Uterus (tissue), 4 donors: ENCODE results near the gene ADAMTS12. TPM values are rescaled to one million over a fixed set of nuclear protein-coding genes. Genes with fewer than 3 reads are reported as not detected.

ENCODE experiments used
- DNase-seq, 2 donors: peaks; one replicate each; pipeline ENCODE4 v3.0.0-alpha.2; 2019 to 2020
- H3K27ac ChIP-seq, 2 donors: fragments of 200-600 bp; sonication (generic); 1 replicate in 1 of 2; 2 replicates in 1 of 2; pipeline ENCODE4 v1.5.1; 2016 to 2018
- H3K27me3 ChIP-seq, 2 donors: fragments of 200-600 bp; sonication (generic); one replicate each; pipeline ENCODE4 v1.5.1; 2018 to 2019; ENCODE audit warnings: control low read depth in 1 of 2
- H3K36me3 ChIP-seq, 2 donors: fragments of 200-600 bp; sonication (generic); one replicate each; pipeline ENCODE4 v1.5.1; 2019; ENCODE audit warnings: control low read depth in 1 of 2
- H3K4me1 ChIP-seq, 2 donors: fragments of 200-600 bp; sonication (generic); one replicate each; pipeline ENCODE4 v1.5.1; 2018 to 2019; ENCODE audit warnings: control low read depth in 1 of 2
- H3K4me3 ChIP-seq, 2 donors: fragments of 200-600 bp; sonication (generic); 1 replicate in 1 of 2; 2 replicates in 1 of 2; pipeline ENCODE4 v1.5.1; 2018 to 2019; ENCODE audit warnings: mild to moderate bottlenecking in 1 of 2
- H3K9me3 ChIP-seq, 2 donors: fragments of 200-600 bp; sonication (generic); one replicate each; pipeline ENCODE4 v1.5.1; 2019; ENCODE audit warnings: control low read depth in 1 of 2
- POLR2A ChIP-seq, 2 donors: fragments of 450-650 bp; IDR thresholded peaks; one replicate each; pipeline ENCODE4 v1.6.1; 2016; ENCODE audit warnings: antibody characterized with exemption in 2 of 2, mild to moderate bottlenecking in 1 of 2, moderate library complexity in 1 of 2
- intact Hi-C: fragments of 100-400 bp; cut with DNase I; formaldehyde crosslinking; loops from one replicate; pipeline ENCODE4 v1.15.1; 2023; ENCODE audit warnings: low total_unique reads
- total RNA-seq, 4 donors: library from RNA; depleted of rRNA in 3 of 4; stranded (reverse); fragments of >200 nt in 3 of 4; gene quantifications; one replicate each; pipeline versions ENCODE4 v1.1.0 to v1.2.4, GENCODE V29; 2014 to 2023
- TF ChIP-seq, protein P1 (sequence below), 4 experiments: fragments of 200-600 bp in 2 of 4; fragments of 450-650 bp in 2 of 4; sonication (generic) in 2 of 4; IDR thresholded peaks; one replicate each; pipeline ENCODE4 v1.5.1; 2016 to 2019; ENCODE audit warnings: antibody characterized with exemption in 4 of 4, mild to moderate bottlenecking in 2 of 4, moderate library complexity in 1 of 4
- donor health status: DM: yes; HTN: yes; CAD: no.

ADAMTS12 gene
- total RNA-seq, 4 donors from 2014 or later = 0.51 to 37.5 (median 15.6) TPM

DNA sequence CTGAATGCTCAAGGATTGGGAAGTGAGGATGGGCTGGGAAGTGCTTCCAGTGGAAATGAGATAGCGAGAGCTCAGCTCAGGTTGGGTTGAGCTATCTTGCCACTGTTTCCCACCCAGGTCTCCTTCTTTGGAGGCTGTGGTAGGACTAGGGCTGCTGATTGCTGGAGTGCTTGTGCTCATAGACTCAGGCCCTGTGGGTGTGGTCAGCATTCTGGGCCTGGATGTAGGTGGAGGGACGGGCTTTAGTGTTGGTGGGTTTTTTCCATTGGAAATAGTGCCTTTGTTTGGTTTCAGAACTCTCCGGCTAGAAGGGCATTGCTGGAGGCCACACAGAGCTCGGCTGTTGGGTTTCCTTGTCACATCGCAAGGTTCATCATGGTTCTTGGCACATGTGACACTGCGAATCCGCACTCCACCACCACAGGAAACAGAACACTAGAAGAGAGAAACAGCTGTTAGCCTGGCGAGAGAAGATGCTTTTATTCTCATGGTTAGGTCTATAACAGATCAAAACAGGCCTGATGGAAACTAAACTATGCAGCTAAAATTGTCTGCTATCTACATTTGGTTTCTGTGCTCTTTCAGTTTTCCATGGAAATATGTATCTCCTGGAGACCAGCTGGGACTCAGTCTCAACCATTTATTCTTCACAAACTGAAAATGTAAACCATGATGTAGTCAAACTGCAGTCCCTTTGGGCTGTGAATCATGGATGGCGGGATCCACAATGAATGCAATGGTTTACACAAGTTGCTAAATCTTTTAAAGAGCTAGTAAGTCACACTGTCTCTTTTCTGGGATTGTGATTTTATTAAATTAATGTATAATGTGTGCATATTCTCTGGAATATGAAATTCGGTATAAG, 314.8 kb downstream of the ADAMTS12 start:
- TF ChIP-seq, protein P1, sequence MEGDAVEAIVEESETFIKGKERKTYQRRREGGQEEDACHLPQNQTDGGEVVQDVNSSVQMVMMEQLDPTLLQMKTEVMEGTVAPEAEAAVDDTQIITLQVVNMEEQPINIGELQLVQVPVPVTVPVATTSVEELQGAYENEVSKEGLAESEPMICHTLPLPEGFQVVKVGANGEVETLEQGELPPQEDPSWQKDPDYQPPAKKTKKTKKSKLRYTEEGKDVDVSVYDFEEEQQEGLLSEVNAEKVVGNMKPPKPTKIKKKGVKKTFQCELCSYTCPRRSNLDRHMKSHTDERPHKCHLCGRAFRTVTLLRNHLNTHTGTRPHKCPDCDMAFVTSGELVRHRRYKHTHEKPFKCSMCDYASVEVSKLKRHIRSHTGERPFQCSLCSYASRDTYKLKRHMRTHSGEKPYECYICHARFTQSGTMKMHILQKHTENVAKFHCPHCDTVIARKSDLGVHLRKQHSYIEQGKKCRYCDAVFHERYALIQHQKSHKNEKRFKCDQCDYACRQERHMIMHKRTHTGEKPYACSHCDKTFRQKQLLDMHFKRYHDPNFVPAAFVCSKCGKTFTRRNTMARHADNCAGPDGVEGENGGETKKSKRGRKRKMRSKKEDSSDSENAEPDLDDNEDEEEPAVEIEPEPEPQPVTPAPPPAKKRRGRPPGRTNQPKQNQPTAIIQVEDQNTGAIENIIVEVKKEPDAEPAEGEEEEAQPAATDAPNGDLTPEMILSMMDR (IDR thresholded peaks at IDR 0.05) = no peak
- TF ChIP-seq POLR2A (IDR thresholded peaks at IDR 0.05) = no peak
- no peaks in the 10 kb centered on the region for H3K4me1 ChIP-seq
- no peak overlapping the region for H3K27ac ChIP-seq
- intact Hi-C loops = no loop called here
- no peak overlapping the region for H3K4me3 ChIP-seq
- H3K36me3 ChIP-seq = no peaks in the 10 kb centered on the region
- H3K27me3 ChIP-seq = no peaks in the 10 kb centered on the region
- no peaks in the 10 kb centered on the region for H3K9me3 ChIP-seq
- no peak for DNase-seq

DNA sequence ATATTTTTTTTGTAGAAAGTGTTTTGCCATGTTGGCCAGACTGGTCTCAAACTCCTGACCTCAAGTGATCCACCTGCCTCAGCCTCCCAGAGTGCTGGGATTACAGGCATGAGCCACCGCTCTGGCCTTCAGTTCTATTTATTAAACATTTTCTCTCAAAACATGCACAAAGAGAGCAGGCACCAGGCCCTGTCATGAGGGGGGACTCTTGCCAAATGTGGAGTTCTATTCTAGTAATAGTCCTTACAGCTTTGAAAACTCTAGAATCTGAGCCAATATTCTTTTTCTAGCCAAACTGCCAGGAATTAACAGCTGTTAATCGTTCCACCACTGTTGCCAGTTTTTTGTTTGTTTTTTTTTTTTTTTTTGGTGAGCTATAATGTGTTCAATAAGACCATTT, 326.5 kb downstream of the ADAMTS12 start:
- Histone ChIP-seq H3K36me3 (no peaks in the 10 kb centered on the region), H3K27me3 (no peaks in the 10 kb centered on the region), H3K9me3 (no peaks in the 10 kb centered on the region), H3K4me1 (no peaks in the 10 kb centered on the region), H3K27ac (no peak overlapping the region), H3K4me3 (no peak overlapping the region)
- intact Hi-C loops = no loop called here
- peak in 1 of 2 donors; percentile 29 for DNase-seq
- TF ChIP-seq POLR2A (IDR thresholded peaks at IDR 0.05) = no peak
- TF ChIP-seq, protein P1 (IDR thresholded peaks at IDR 0.05) = no peak

DNA sequence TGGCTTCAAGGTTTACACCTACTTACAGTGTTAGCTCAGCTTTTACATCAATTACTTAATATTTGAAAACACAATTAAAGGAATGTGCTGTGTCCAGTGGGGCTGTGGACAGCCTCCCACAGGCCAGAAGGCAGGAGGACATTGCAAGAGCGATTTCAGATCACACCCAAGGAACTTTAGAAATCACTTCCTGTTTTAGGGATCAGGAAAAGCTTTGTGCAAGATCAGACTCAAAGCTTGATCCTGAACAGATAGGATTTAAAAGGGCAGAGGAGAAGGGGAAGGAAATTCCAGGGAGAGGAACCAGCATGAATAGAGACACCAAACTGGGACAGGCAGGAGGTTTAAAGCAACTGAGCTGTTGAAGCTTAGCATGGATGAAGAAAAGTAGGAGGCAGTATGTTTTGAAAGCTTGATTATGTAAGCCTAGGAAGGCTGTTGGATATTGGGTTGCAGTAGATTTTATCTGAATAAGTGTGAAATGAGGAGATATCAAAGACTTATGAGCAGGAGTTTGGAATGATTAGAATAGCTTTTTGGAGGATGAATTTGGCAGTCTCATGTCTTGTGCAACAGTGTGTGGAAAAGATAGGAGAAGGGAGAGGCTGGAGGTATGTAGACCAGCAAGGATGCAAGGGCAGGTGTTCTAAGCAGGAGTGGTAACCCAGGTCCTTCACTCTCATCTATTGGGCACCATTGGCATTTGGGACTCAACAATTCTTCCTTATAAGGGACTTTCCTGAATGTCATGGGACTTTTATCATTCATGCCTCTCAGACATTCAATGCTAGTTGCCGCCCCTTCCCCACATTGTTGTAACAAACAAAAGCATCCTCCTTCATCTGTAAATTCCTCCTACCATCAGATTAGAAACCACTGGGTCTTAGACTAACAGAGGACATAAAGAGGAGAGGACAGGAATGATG, 327.5 kb downstream of the ADAMTS12 start:
- no peaks in the 10 kb centered on the region for H3K36me3 ChIP-seq
- no peak for TF ChIP-seq POLR2A (IDR thresholded peaks at IDR 0.05)
- TF ChIP-seq, protein P1 (IDR thresholded peaks at IDR 0.05) = no peak
- no peaks in the 10 kb centered on the region for H3K4me1 ChIP-seq
- H3K27me3 ChIP-seq = no peaks in the 10 kb centered on the region
- H3K27ac ChIP-seq = no peak overlapping the region
- H3K4me3 ChIP-seq = no peak overlapping the region
- H3K9me3 ChIP-seq = no peaks in the 10 kb centered on the region
- intact Hi-C loops = no loop called here
- DNase-seq = no peak

DNA sequence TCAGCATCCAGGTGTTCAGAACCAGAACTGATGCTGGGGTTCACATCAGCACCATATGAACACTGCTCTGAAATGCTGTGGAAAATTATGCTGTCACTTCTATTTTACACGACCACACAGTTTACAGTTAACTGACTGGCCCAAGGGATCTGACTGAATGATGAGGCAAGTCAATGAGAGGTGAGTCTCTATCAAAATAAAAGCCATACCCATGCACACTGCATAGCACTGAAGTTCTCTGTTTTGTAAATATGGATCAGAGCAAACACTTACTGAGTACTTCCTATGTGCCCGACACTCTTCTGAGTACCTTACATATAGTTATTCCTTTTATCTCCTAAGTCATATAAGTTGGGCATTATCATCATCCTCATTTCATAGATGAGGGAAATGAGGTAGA, 328.3 kb downstream of the ADAMTS12 start:
- Histone ChIP-seq H3K27ac (no peak overlapping the region), H3K27me3 (no peaks in the 10 kb centered on the region), H3K4me1 (no peaks in the 10 kb centered on the region), H3K4me3 (no peak overlapping the region), H3K9me3 (no peaks in the 10 kb centered on the region), H3K36me3 (no peaks in the 10 kb centered on the region)
- DNase-seq = no peak
- TF ChIP-seq, protein P1 (IDR thresholded peaks at IDR 0.05) = no peak
- TF ChIP-seq POLR2A (IDR thresholded peaks at IDR 0.05) = no peak
- intact Hi-C loops = no loop called here

DNA sequence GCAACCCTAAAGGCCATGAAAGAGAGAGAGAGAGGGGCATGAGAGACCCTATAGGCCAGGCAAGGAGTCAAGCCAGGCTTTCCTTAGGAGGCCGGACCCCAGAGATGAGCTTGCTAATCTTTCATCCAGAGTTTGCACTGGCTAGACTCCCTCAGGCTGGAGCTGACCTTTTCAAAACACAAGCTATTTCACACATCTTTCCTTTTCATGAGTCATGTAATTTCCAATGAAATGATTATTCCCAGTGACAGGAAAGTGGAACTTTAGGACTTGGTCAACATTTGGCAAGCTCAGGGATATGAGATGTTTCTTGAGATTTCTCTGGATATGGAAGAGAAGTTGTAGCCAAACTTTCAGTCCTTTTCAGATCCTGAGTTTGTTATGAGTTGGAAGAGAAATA, 333.3 kb downstream of the ADAMTS12 start:
- no peak for TF ChIP-seq POLR2A (IDR thresholded peaks at IDR 0.05)
- no peaks in the 10 kb centered on the region for H3K36me3 ChIP-seq
- no peak for DNase-seq
- intact Hi-C loops = no loop called here
- no peak overlapping the region for H3K4me3 ChIP-seq
- H3K27me3 ChIP-seq = no peaks in the 10 kb centered on the region
- H3K4me1 ChIP-seq = no peaks in the 10 kb centered on the region
- no peaks in the 10 kb centered on the region for H3K9me3 ChIP-seq
- H3K27ac ChIP-seq = no peak overlapping the region
